NK-92 treated with Interleukin-12 subunit alpha and Interleukin-12 subunit beta, amount 100 ng/mL, for 24 hours (cell line): Measurements from ENCODE around the gene FRAT1.
"Not testable (repeated sequence)": the region's sequence is repeated elsewhere in the genome, so short reads cannot be mapped to it uniquely, and the experiment has no call there.

ENCODE experiments used
- DNase-seq: peaks from one replicate; lab custom pipeline; 2025; lab: John Stamatoyannopoulos, UW

Gene FRAT1

GRCh38 chr10:97318772-97319651 is at the start of gene FRAT1:
TSS of gene FRAT1 (plus strand) at chr10:97319271. CDS start at chr10:97319454, 183 bp downstream.
- DNase-seq: peak; percentile 73

GRCh38 chr10:97270523-97271154 is 48.4 kb upstream of the FRAT1 start:
- no peak for DNase-seq

GRCh38 chr10:97273700-97274099 is 45.4 kb upstream of the FRAT1 start:
- DNase-seq: no peak

DNA sequence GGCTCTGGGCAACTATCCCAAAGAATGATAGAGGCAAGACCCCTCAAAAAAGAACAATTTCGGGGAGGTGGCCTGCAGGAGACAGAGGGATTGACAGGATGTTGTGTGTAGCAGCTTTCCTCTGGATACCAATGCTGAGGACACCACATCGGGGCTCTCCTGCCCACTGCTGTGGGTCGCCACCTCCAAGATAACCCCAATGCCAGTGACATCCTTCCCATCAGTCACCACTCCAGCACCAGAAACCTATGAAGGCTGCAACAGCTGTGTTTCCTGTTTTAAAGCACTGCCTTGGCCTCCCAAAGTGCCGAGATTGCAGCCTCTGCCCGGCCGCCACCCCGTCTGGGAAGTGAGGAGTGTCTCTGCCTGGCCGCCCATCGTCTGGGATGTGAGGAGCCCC is 44.2 kb upstream of the FRAT1 start:
- DNase-seq: no peak

- DNase-seq: no peak
Measured at GRCh38 chr10:97277551-97277950, 41.5 kb upstream of the FRAT1 start.

DNA sequence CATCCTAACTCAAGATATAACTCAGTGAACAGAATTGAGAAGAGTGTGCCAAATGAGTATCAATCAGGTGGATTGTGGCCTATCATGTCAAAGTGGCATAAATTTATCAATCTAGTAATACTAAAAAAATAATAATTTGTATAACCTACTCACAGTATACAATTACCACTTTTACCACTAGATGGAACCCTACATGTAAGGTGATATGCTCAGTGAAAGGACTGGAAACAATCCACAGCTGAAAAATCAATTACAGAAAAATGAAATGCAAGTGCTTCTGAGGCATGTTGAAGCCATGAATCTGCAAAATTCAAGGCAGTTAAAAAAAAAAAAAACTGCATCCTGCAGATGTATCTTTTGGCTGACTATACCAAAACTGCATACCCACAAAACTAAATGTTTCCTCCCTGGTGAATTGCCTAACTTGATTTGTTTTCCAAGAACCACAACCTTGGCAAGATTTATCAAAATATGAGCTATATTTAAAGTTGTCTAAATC is 40.5 kb upstream of the FRAT1 start:
- no peak for DNase-seq

DNA sequence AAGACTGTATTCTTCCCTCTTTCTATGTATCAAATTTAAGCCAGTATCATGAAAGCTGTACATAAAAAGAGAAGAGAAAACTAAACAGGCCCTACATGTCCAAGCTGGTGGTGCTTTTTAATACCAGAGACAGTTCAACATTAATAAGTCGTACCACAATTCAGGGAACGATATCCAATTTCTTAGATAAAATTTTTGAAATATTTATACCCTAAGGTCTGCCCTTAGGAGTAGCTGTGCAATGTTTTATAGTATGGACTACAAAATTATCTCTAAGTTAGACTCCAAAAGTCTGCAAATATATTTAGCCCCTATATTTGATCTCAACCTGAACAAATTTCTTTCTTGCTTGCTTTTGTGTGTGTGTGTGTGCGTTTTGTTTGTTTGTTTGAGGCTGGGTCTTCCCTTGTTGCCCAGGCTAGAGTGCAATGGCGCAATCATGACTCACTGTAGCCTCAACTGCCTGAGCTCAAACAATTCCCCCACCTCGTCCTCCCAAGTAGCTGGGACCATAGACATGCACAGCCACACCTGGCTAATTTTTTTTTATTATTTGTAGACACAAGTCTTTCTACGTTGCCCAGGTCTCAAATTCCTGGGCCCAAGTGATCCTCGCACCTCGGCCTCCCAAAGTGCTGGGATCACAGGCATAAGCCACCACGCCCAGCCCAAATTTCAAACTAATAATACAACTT is 39.8 kb upstream of the FRAT1 start:
- DNase-seq: peak; percentile 40

DNA sequence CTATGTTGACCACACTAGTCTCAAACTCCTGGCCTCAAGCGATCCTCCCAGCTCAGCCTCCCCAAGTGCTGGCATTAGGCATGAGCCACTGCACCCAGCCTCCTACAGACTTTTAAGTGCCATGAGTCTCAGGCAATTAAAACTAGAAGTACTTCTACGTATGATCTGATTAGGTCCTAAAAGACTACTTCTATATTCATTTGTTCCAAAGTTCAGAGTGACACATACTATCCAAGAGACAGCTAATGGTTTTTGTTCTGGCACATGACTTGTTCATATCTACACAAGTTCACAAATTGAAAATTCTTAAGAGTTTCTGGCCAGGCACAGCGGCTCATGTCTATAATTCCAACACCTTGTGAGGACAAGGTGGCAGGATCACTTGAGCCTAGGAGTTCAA is 38.3 kb upstream of the FRAT1 start:
- DNase-seq: no peak

GRCh38 chr10:97290076-97290475 is 29.0 kb upstream of the FRAT1 start:
- DNase-seq: not testable (repeated sequence)

- DNase-seq: not testable (repeated sequence)
Measured at GRCh38 chr10:97290576-97291356, 28.3 kb upstream of the FRAT1 start.

DNA sequence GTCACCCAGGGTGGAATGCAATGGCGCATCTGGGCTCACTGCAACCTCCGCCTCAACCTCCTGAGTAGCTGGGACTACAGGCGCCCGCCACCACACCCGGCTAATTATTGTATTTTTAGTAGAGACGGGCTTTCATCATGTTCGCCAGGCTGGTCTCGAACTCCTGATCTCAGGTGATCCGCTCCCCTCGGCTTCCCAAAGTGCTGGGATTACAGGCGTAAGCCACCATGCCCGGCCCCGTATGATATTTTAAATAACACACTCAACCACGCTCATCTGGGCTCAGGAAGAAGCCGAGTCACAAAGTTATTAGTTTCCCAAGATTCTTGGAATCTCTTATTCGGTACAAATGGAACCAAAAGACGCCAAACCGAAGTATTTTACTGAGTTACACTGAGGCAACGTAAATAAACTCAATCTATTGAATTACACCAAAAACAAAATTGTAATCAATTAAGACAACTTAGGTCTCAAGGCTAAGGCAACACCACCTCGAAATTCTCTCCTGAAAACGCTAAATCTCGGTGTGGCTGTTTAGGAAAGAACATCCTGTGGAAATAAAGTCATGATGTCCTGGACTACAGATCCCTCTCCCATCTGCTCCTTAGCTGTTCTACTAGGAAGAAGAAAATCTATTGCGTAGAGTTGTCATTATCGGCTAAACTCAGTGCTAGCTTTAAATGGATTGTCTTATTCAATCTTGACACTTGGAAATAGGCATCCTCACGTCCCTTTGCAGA is 27.5 kb upstream of the FRAT1 start:
- no peak for DNase-seq

- peak; percentile 87 for DNase-seq
Measured at GRCh38 chr10:97292097-97292861, 26.8 kb upstream of the FRAT1 start, which contains the start of gene ARHGAP19. TSS of gene ARHGAP19 (minus strand) at chr10:97292637. CDS start at chr10:97292627, 10 bp downstream.

DNA sequence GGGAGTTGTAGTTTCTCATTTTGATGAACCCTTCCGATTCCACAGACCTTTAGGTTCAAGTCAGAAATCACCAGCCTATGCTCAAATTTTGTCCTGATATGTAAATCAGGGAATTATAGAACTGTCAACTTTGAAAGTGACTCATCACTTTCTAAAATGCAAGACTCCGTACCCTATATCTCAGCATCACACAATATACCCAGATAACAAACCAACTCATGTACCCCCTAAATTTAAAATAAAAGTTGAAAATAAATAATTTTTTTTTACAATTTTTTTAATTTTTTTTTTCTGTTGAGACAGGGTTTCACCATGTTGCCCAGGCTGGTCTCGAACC is 26.2 kb upstream of the FRAT1 start:
- DNase-seq: no peak

DNA sequence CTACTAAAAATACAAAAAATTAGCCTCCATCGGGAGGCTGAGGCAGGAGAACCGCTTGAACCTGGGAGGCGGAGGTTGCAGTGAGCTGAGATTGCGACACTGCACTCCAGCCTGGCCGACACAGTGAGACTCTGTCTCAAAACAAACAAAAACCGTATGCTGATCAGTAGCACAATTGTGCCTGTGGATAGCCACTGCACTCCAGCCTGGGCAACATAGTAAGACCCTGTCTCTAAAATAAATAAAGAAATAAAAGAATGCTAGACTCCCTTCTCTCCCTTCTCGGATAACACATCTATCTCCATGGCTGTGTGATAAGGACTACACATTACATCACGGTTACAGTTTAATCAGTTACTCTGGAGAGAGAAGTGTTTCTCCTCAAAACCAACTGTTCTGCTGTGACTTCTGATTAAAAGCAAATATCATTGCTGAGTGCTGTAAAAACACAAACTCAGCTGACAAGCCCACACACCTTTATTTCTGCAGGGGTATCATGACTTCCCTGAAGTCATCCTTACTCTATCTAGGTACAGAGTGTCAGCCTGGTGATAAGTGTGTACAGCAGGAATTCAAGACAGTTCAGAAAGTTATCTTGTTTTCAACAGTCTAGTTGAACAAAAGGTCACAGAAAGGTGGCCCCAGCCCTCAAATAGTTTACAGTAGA is 21.4 kb upstream of the FRAT1 start:
- DNase-seq: no peak

DNA sequence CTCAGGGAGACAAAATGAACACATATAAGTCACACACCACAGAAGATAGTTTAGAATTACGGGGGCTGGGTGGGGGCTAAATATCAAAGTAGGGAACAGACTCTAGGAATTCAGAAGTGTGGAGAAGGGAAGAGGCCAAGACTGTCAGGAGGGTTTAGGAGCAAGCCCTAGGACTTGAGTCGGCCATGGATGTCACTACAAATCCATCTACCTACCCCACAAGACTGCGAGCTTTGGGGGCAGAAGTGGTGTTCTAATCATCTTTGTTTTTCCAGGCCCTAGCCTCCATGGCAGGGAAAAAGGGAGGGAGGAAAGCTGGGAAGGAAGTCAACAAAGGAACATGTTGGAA is 20.9 kb upstream of the FRAT1 start:
- DNase-seq: no peak

DNA sequence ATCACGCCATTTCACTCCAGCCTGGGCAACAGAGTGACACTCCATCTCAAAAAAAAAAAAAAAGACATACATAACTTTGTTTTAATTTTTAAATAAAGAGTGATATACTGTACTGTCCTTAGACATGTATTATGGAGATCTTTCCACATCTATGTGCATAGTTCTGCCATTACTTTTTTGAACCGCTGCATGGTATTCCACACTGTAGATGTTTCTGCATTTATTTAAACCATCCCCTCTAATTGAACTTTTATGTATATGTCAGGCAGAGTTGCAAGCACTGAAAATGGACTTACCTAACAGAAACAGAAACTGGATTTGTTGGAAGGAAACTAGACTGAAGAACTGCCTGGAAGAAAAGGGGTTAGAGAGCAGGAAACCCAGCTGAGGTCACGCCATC is 18.1 kb upstream of the FRAT1 start:
- no peak for DNase-seq

- DNase-seq: no peak
Measured at GRCh38 chr10:97302088-97302791, 16.8 kb upstream of the FRAT1 start.

GRCh38 chr10:97307441-97307840 is 11.6 kb upstream of the FRAT1 start:
- DNase-seq: no peak
